ENCODE results near the gene CASTOR1.

Gene CASTOR1

GRCh38 chr22:30262917-30263741 is 26.2 kb downstream of the CASTOR1 start:
- DNase-seq (ENCODE audit: low spot score), result peak; percentile 94

DNA sequence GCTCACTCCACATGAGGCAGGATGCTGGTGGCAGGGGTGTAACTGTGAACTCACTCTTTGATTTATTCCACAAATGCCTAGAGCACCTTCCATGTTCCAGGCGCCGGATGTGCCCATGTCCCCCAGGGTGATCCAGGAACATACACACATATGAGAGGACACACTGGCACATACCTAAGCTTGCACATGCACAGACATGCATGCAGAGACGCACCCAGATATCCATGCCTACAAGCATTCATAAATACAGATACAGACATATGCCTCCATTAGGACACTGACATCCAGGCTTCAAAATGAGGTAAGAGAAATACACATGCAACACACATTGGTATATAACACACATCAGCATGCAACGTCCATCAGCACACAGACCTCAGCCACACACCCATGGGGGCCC is 27.2 kb downstream of the CASTOR1 start:
- DNase-seq (ENCODE audit: low spot score), result no peak

- no peak for DNase-seq (ENCODE audit: low spot score)
Measured at GRCh38 chr22:30261134-30261533, 28.2 kb downstream of the CASTOR1 start.

GRCh38 chr22:30260682-30261081 is 28.6 kb downstream of the CASTOR1 start:
- DNase-seq (ENCODE audit: low spot score), result no peak

- no peak for DNase-seq (ENCODE audit: low spot score)
Measured at GRCh38 chr22:30260276-30260675, 29.0 kb downstream of the CASTOR1 start.

GRCh38 chr22:30254314-30254713 is 35.0 kb downstream of the CASTOR1 start:
- no peak for DNase-seq (ENCODE audit: low spot score)

DNA sequence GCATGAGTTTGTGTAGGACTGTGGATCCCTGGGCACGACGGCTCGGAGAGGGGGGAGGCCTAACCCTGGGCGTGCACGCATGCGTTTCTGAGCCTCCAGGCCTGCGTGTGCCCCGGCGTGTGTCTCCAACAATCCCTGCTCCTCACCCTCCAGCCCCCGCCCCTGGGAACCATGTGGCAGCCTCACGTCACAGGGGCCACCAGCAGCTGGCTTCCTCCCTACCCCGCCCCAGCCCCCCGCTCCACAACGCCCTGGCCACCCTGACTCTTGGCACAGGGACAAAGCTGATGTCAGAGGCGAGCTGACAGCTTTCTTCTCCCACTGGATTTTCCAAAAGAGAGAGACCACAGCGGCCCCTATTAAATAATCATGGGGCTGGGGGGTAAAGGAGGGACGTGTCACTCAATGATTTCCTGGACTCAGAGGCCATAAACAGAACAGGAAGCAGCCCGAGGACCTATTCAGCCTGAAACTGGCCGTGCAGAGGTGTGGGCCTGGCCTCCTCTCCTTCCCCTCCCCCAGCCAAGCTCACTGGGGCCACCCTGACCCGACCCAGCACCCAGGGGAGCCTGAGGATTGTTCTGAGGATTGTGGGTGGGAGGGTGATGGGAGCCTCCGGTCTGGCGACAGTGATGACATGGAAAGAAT is 36.0 kb downstream of the CASTOR1 start:
- no peak for DNase-seq (ENCODE audit: low spot score)

DNA sequence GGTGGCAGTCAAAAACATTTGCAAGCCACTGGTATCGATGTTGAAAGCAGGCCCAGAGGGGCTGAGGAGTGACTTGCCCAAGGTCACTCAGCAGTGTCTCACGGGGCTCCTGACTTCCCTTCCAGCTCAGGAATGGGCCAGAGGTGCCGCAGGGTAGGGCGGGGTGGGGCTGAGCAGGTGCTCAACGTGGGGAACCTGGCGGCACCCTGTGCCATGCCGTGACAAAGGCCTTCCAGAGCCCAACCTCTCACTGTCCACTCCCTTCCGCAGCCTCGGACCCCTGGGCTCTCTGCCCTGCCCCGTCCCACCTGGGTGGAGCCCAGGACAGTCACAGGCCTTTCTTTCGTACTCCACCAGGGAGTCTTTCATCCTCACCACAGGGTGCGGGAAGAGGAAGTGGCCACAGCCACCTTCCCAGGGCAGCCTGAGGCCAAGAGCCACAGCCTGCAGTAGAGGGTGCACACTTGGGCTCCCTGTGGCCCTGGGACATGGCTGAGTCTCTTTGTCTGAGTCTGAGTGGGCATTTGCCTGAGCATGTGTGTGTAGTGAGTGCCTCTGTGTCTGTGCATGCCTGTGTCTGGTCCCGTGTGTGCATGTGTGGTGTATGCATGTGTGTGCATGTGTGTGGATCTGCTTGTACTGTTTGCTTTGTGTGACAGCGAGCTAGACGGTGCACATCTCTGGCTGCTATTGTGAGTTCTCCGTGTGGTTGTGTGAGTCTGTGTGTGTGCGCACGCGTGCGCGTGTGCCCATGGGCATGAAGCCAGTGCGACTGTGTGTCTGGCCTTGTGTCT is 36.7 kb downstream of the CASTOR1 start:
- DNase-seq (ENCODE audit: low spot score), result no peak

- no peak for DNase-seq (ENCODE audit: low spot score)
Measured at GRCh38 chr22:30251711-30252110, 37.6 kb downstream of the CASTOR1 start.

- no peak for DNase-seq (ENCODE audit: low spot score)
Measured at GRCh38 chr22:30250661-30251267, 38.5 kb downstream of the CASTOR1 start.

DNA sequence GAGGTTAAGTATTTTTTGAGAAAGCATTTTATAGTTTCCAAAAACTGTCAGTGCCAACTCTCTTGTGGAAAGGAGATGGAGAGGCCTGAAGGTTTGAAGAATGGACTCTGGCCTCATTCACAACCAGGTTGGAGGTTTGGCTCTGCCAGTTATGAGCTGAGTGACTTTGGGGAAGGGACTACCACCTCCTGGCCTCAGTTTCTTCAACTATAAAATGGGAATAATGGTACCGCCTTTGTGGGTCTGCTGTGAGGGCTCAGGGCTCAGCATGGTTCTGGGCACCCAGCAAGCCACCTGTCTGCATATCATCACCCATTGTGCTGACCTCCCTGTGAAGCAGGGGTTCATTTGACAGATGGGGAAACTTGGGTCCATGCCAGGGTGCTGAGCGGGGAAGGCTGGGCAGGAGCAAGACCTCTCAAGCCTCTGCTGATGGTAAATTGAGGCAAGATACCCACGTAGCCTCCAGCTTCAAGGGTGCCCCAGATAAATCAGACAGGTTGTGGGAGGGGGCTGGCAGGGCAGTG is 39.2 kb downstream of the CASTOR1 start:
- DNase-seq (ENCODE audit: low spot score), result no peak

- peak; percentile 60 for DNase-seq (ENCODE audit: low spot score)
Measured at GRCh38 chr22:30249049-30250038, 40.0 kb downstream of the CASTOR1 start.

- no peak for DNase-seq (ENCODE audit: low spot score)
Measured at GRCh38 chr22:30248484-30248883, 40.8 kb downstream of the CASTOR1 start.

- DNase-seq (ENCODE audit: low spot score), result no peak
Measured at GRCh38 chr22:30247974-30248373, 41.3 kb downstream of the CASTOR1 start.

DNA sequence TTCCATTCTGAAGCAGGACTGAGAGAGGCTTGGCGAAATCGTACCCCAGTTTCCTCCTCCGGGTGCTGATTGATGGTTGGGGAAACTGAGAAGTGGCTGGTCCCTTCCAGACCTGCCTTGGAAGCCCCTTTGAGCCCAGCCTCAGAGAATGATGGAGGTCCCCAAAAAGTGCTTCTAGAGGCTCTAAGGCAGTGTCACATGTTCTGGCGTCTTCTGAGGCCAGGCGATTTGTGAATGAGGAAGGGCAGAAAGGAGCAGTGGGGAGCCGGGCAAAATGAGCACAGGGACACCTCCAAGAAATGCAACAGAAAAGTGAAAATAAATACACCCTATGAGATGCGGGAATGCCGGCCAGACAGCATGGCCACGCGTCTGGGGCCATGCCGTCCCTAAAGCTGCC is 41.7 kb downstream of the CASTOR1 start:
- no peak for DNase-seq (ENCODE audit: low spot score)

DNA sequence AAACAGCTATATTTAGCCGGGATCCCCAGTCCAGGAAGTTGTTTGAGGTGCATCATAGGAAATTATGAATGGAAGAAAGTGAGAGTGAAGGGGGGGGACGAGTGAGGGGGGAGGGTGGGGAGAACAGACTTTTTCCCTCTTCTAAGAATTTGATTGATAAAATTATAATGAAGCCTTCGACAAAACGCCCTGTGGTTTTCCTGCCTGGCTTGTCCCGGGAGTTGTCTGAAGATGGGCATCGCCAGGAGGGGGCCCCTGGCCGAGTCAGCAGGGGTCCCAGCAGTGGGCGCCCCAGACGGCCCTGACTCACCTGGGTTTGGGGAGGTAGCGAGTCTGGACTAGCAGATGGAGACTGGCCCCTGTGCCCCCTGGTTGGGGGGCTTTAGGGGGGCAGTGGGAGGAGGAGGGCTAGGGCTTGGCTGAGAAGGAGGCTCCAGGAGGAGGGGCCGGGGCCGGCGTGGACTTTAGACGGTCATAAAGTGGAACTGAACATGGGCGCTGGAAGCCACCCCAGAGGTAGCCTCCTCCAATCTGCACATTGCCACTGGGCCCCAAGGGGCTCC is 42.4 kb downstream of the CASTOR1 start:
- peak; percentile 85 for DNase-seq (ENCODE audit: low spot score)

GRCh38 chr22:30245985-30246813 is 43.1 kb downstream of the CASTOR1 start, which contains the start of gene LIF:
LIF (minus strand) TSS chr22:30246759; CDS start chr22:30246695, 64 bp downstream.
- no peak for DNase-seq (ENCODE audit: low spot score)

- DNase-seq (ENCODE audit: low spot score), result peak; percentile 73
Measured at GRCh38 chr22:30245181-30245984, 43.9 kb downstream of the CASTOR1 start.

DNA sequence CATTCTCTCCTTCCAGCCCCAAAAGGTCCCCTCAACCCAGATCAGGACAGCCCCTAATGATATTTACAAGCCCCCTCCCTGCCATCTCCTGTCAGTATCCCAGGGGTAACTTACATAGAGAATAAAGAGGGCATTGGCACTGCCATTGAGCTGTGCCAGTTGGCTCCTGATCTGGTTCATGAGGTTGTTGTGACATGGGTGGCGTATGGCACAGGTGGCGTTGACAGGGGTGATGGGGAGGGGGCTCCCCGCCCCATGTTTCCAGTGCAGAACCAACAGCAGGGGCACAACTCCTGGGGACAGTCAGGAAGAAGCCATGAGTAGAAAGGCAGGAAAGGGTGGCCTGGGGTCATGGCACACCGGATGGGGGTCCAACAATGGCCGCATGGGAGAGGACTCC is 44.7 kb downstream of the CASTOR1 start:
- DNase-seq (ENCODE audit: low spot score), result no peak

All from HuH-7 (cell line).